C4-2B (cell line): Measurements from ENCODE around the gene TMEM117.

Experiments
- ZFX ChIP-seq: fragments of 450-650 bp; IDR thresholded peaks from 2 replicates; pipeline ENCODE4 v1.6.1; 2017
- TF ChIP-seq, protein P1 (sequence below): fragments of 450-650 bp; conservative IDR thresholded peaks from 2 replicates; pipeline ENCODE4 v1.5.1; 2017; ENCODE audit warnings: mild to moderate bottlenecking

- TF ChIP-seq, protein P1, sequence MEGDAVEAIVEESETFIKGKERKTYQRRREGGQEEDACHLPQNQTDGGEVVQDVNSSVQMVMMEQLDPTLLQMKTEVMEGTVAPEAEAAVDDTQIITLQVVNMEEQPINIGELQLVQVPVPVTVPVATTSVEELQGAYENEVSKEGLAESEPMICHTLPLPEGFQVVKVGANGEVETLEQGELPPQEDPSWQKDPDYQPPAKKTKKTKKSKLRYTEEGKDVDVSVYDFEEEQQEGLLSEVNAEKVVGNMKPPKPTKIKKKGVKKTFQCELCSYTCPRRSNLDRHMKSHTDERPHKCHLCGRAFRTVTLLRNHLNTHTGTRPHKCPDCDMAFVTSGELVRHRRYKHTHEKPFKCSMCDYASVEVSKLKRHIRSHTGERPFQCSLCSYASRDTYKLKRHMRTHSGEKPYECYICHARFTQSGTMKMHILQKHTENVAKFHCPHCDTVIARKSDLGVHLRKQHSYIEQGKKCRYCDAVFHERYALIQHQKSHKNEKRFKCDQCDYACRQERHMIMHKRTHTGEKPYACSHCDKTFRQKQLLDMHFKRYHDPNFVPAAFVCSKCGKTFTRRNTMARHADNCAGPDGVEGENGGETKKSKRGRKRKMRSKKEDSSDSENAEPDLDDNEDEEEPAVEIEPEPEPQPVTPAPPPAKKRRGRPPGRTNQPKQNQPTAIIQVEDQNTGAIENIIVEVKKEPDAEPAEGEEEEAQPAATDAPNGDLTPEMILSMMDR = no peak
- no peak for TF ChIP-seq ZFX
Measured at GRCh38 chr12:43935581-43935980, 99.7 kb downstream of the TMEM117 start.
